HUES6 (cell line): ENCODE results near the gene ALDH6A1.
"Not testable (repeated sequence)": the region's sequence is repeated elsewhere in the genome, so short reads cannot be mapped to it uniquely, and the experiment has no call there.

Source experiments
- H3K27ac ChIP-seq: 2 replicates; pipeline ENCODE4 v1.7.0; 2013; ENCODE audit warnings: low read depth, mild to moderate bottlenecking, low read length, inconsistent platforms
- H3K27me3 ChIP-seq: 2 replicates; pipeline ENCODE4 v1.6.1; 2013; ENCODE audit warnings: low read length; ENCODE audit not compliant: control insufficient read depth, insufficient read depth
- H3K36me3 ChIP-seq: 2 replicates; pipeline ENCODE4 v1.6.1; 2013; ENCODE audit warnings: low read length; ENCODE audit not compliant: control insufficient read depth, insufficient read depth
- H3K4me1 ChIP-seq: 2 replicates; pipeline ENCODE4 v1.6.1; 2013; ENCODE audit warnings: low read length; ENCODE audit not compliant: control insufficient read depth, insufficient read depth
- H3K4me3 ChIP-seq: 2 replicates; pipeline ENCODE4 v1.5.1; 2013; ENCODE audit warnings: low read depth, low read length
- H3K9ac ChIP-seq: one replicate; pipeline ENCODE4 v1.6.1; 2013; ENCODE audit warnings: mild to moderate bottlenecking, low read length
- H3K9me3 ChIP-seq: 2 replicates; pipeline ENCODE4 v1.6.1; 2013; ENCODE audit warnings: low read depth, low read length; ENCODE audit not compliant: control insufficient read depth, insufficient read depth

Gene ALDH6A1

DNA sequence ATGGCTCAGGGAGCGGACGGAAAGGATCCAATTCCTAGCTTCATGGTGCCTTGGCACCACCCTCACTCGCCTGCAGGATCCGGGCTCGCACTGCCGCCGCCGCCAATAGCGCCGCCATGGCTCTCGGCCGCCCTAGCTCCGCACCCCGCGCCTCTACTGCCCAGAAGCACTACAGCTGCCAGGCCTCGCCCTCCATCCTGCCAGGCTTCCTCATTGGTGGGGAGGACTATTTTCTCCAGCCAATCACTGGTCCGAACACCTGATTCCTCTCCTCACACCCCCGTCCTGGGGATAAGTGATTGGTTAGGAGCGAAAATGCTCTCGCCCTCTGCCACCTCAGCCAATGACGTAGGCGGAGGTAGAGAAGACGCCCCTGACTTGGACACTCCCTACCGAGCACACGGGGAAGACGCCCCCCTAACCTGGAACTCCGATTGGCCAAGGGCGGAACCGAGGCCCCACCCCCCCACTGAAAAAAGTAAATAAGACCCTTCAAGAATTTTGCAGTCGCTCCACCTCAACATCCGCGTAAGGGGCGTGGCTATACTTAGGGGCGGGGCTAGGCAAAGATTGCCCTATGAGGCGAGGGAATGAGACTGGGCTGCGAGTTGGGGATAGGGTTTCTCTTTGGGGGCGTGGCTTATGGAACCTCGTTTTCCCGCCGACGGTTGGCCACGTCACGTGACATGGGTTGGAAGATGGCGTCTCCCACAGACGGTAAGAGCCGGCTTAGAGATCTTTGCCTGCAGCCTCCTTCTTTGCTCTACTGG lies at the start of gene ALDH6A1, which contains the start of gene LIN52:
TSS of gene ALDH6A1 (minus strand) at position 177 of the 770 bp plus-strand sequence. CDS start at position 118, 59 bp downstream.
TSS of gene LIN52 (plus strand) at position 680 of the 770 bp plus-strand sequence. CDS start at position 699, 19 bp downstream.
- H3K4me1 ChIP-seq = no peaks in the 10 kb centered on the region; the same call in 1 of the 2 replicates
- H3K4me3 ChIP-seq = peak within 1 kb of the TSS; percentile 86
- H3K9ac ChIP-seq = peak within 1 kb of the TSS; percentile 87

DNA sequence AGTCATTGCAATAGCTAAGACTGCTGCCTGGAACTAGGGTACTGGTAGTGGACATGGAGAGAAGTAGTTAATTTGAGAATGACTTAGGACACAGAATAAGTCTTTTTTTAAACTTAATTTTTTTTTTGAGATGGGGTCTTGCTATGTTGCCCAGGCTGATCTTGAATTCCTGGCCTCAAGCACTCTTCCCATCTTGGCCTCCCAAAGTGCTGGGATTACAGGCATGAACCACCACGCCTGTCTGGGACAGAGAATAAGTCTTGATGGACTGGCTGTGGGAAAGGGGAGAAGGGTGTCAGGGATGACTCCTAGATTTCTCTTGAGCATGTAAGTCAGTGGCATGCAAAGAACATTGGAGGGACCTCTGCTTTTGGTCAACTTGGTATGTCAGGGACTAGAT lies 43.4 kb upstream of the ALDH6A1 start:
- Histone ChIP-seq H3K27me3 (no peaks in the 10 kb centered on the region), H3K4me3 (no peak overlapping the region), H3K36me3 (peaks cover 3% of the 10 kb centered on the region), H3K4me1 (no peaks in the 10 kb centered on the region), H3K9ac (no peak overlapping the region), H3K27ac (no peak overlapping the region), H3K9me3 (no peaks in the 10 kb centered on the region)

More for the DNA sequence above, at the start of gene ALDH6A1, which contains the start of gene LIN52:
- Histone ChIP-seq H3K36me3 (no peaks in the 10 kb centered on the region), H3K27ac (peak within 1 kb of the TSS; percentile 60), H3K9me3 (no peaks in the 10 kb centered on the region), H3K27me3 (no peaks in the 10 kb centered on the region)

DNA sequence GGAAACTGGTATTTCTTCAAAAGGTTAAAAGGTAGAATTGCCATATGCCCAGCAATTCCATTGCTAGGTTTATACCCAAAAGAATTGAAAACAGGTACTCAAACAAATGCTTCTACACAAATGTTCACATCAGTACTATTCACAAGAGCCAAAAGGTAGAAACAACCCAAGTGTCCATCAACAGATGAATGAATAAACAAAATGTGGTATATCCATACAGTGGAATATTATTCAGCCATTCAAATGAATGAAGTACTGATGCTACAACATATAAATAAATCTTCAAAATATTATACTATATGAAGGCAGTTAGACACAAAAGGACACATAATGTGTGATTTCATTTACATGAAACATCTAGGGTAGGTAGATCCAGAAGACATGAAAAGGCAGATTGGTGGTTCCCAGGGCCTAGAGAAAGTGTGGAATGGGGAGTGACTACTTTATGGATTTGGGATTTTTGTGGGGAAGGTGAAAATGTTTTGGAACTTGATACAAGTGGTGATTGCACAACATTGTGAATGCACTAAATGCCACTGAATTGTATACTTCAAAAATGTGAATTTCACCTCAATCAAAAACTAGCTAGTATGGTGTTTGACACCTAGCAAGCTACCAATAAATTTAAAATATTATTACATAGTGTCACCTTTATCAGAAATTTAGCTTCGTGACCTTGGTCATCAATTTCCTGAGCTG lies 42.2 kb upstream of the ALDH6A1 start:
- no peaks in the 10 kb centered on the region for H3K9me3 ChIP-seq
- H3K27me3 ChIP-seq = no peaks in the 10 kb centered on the region
- H3K9ac ChIP-seq = no peak overlapping the region
- no peaks in the 10 kb centered on the region for H3K4me1 ChIP-seq
- peaks cover 3% of the 10 kb centered on the region; the same call in 1 of the 2 replicates for H3K36me3 ChIP-seq
- H3K4me3 ChIP-seq = no peak overlapping the region
- H3K27ac ChIP-seq = no peak overlapping the region

DNA sequence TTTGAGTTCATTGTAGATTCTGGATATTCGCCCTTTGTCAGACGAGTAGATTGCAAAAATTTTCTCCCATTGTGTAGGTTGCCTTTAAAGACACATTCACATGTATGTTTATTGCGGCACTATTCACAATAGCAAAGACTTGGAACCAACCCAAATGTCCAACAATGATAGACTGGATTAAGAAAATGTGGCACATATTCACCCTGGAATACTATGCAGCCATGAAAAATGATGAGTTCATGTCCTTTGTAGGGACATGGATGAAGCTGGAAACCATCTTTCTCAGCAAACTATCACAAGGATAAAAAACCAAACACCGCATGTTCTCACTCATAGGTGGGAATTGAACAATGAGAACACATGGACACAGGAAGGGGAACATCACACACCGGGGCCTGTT lies 41.2 kb upstream of the ALDH6A1 start:
- H3K4me3 ChIP-seq, H3K27ac ChIP-seq: not testable (repeated sequence)

DNA sequence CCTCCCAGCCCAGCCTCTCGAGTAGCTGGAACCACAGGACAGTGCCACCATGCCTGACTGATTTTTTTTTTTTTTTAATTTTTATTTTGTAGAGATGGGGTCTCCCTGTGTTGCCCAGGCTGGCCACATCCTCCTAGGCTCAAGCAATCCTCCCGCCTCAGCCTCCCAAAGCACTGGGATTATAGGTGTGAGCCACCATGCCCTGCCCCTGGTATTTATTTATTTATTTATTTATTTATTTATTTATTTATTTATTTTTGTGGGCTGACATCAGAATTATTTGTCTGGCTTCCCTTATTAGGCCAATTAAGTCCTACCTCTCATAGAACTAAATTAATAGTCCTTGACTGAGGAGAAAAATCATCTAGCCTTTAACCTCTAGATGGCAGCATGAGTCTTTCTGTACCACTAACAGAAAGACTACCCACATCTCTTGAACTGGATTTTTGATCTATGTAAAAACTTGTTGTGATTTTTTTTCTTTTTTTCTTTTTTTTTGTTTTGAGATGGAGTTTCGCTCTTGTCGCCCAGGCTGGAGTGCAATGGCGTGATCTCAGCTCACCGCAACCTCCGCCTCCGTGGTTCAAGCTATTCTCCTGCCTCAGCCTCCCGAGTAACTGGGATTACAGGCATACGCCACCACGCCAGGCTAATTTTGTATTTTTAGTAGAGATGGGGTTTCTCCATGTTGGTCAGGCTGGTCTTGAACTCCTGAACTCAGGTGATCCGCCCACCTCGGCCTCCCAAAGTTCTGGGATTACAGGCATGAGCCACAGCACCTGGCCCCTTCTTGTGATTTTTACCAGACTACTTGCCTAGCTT lies 27.4 kb upstream of the ALDH6A1 start:
- not testable (repeated sequence) for H3K9ac ChIP-seq, H3K4me3 ChIP-seq, H3K4me1 ChIP-seq, H3K27ac ChIP-seq, H3K9me3 ChIP-seq, H3K27me3 ChIP-seq
- peaks cover 19% of the 10 kb centered on the region for H3K36me3 ChIP-seq

More for the DNA sequence above, 41.2 kb upstream of the ALDH6A1 start:
- not testable (repeated sequence) for H3K4me1 ChIP-seq, H3K36me3 ChIP-seq, H3K9me3 ChIP-seq, H3K9ac ChIP-seq, H3K27me3 ChIP-seq

DNA sequence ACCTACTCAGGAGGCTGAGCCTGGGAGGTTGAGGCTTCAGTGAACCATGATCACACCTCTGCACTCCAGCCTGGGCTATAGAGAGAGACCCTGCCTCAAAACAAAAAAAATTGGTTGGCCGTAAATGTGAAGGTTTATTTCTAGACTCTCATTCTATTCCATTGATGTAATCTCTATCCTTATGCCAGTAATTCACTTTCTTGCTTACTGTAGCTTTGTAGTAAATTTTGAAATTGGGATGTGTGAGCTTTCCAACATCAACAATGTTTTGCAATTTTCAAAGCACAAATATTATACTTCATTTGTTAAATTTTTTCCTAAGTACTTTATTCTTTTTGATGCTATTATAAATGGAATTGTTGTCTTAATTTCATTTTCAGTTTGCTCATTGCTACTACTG lies 25.1 kb upstream of the ALDH6A1 start:
- Histone ChIP-seq H3K4me1 (no peaks in the 10 kb centered on the region), H3K9ac (no peak overlapping the region), H3K4me3 (no peak overlapping the region), H3K36me3 (peaks cover 20% of the 10 kb centered on the region), H3K27ac (no peak overlapping the region), H3K9me3 (no peaks in the 10 kb centered on the region), H3K27me3 (no peaks in the 10 kb centered on the region)

DNA sequence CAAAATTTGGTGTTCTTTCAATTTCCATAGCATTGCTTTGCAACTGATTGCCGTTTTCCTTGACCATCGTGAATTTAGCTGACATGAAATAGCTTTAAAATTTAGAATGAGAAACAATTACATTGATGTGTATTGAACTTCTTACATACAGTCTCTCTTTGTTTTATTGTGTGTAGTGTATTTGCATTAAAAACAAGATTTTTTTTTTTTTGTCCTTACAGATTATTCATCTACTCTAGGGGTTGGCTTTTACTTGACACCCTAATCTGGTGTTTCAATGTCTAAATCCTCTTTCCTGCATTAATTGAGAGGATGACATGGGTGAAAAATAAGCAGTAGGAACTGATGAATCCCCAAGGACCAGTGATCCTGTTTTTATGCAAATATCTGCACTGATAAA lies 21.1 kb upstream of the ALDH6A1 start:
- peaks cover 37% of the 10 kb centered on the region for H3K36me3 ChIP-seq

DNA sequence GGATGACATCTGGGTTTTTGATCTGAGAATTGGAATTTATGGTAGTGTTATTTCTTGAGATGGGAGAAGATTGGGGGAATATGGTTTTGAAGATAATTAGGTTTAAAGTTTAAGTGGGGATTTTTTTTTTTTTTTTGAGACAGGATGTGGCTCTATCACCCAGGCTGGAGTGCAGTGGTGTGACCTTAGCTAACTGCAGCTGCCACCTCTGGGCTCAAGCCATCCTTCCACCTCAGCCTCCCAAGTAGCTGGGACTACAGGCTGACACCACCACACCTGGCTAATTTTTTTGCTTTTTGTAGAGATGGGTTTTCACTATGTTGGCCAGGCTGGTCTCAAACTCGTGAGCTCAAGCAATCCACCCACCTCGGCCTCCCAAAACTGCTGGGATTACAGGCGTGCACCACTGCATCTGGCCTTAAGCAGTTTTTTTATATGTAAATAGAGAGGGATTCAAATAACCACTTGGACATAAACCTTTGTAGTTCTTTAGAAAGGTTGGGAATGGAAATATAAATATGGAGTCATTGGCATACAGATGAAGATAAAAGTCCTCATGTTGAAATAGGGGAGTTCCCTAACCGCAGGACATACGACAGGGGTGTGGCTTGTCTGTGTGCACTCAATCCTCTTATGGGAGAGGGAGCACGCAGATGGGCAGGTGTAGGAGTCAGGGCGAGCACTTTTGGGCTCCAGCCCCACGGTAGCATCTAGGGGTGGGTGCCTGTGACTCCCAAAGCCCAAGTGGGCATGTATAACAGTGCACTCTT lies 5.2 kb upstream of the ALDH6A1 start:
- H3K4me3 ChIP-seq = no peak overlapping the region
- no peaks in the 10 kb centered on the region for H3K27me3 ChIP-seq
- no peak overlapping the region for H3K9ac ChIP-seq
- no peaks in the 10 kb centered on the region for H3K4me1 ChIP-seq
- H3K9me3 ChIP-seq = no peaks in the 10 kb centered on the region
- no peak overlapping the region for H3K27ac ChIP-seq
- H3K36me3 ChIP-seq = peaks cover 17% of the 10 kb centered on the region

More for the DNA sequence above, 21.1 kb upstream of the ALDH6A1 start:
- Histone ChIP-seq H3K27me3 (no peaks in the 10 kb centered on the region), H3K4me3 (no peak overlapping the region), H3K27ac (no peak overlapping the region), H3K4me1 (no peaks in the 10 kb centered on the region), H3K9me3 (no peaks in the 10 kb centered on the region), H3K9ac (no peak overlapping the region)

DNA sequence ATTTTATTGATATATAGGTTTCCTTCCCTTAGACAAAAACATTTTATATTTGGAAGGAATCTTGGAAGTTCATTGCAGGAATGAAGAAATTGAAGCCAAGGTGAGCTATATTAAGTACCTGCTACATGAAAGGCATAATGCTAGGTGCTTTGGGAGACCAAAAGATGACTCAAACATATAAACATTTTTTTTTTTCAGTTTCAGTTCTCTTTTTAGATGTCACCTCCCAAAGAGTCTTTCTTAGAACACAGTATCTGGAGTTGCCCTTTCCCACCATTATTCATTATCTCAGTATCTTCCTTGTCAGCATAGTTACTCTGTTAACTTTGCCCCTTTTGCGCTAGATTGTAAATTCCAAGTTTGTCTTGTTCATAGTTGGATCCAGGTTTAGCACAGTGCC lies 1.6 kb upstream of the ALDH6A1 start:
- H3K9me3 ChIP-seq = no peaks in the 10 kb centered on the region
- H3K9ac ChIP-seq = peak overlapping the region; percentile 87
- no peaks in the 10 kb centered on the region; the same call in 1 of the 2 replicates for H3K4me1 ChIP-seq
- no peaks in the 10 kb centered on the region for H3K27me3 ChIP-seq
- peaks cover 3% of the 10 kb centered on the region; the same call in 1 of the 2 replicates for H3K36me3 ChIP-seq
- H3K4me3 ChIP-seq = peak overlapping the region; percentile 84
- no peak overlapping the region for H3K27ac ChIP-seq

DNA sequence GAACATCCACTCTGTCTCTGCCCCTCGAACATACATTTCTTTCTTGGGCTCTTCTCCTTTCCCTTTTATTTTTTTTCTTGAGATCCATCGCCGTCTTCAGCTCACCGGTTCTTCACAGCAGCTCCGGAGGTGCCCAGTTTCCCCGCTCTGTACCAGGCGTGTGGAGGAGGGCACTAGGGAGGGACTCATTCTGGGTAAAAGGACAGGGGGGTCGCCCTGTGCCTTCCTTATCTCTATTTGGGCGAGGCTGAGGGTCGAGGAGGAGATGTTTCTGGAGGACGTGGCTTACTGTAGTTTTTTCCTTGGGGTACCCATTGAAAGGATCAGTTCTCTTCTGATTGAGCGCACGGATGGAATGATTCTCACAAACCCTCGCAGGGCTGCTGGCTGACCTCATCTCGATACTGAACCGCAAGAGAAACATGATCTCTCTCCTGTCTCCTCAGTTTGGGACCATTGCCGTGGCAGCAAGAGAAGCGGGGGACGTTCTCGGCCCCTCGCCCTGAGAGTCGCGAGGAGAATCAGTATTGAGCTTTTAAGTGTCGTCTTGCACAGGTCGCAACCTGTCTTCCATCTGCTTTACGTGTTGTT lies 889 bp upstream of the ALDH6A1 start:
- Histone ChIP-seq H3K27ac (peak overlapping the region; percentile 60), H3K4me1 (no peaks in the 10 kb centered on the region; the same call in 1 of the 2 replicates), H3K36me3 (no peaks in the 10 kb centered on the region), H3K4me3 (peak overlapping the region; percentile 84), H3K27me3 (no peaks in the 10 kb centered on the region), H3K9me3 (no peaks in the 10 kb centered on the region), H3K9ac (peak overlapping the region; percentile 87)
